HG03558 (cell line): Measurements from ENCODE around the gene MTFR2.

Source experiments
- ATAC-seq: cut with Tn5 transposase; IDR thresholded peaks from one replicate; pipeline ENCODE4 v1.9.1; 2021; ENCODE audit warnings: moderate number of reproducible peaks; ENCODE audit not compliant: unreplicated experiment; ENCODE audit errors: extremely low read depth

Gene MTFR2

DNA sequence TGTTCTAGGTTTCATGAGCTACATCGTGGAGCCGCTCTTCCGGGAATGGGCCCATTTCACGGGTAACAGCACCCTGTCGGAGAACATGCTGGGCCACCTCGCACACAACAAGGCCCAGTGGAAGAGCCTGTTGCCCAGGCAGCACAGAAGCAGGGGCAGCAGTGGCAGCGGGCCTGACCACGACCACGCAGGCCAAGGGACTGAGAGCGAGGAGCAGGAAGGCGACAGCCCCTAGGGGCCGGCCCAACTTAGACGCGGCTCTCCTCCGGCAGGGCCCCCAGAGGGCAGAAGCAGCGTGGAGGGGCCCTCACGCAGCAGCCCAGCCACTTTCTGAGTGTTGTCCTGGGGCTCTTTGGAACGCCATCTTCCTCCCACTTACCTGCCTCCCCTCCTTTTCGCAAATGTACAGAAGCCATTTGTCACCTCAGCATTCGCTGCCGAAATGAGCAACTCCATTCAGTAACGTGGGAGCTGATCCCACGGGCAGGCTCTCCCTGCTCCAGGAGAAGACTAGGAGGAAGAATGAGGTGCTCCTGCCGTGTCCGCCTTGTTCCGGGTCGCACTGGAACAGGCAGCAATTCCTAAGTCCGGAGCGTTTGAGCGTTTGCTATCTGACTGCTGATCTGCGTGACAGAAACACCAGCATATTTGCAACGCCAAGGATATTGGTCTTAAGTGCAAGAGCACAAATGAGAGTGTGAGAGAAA lies 58.4 kb downstream of the MTFR2 start:
- ATAC-seq = no peak

DNA sequence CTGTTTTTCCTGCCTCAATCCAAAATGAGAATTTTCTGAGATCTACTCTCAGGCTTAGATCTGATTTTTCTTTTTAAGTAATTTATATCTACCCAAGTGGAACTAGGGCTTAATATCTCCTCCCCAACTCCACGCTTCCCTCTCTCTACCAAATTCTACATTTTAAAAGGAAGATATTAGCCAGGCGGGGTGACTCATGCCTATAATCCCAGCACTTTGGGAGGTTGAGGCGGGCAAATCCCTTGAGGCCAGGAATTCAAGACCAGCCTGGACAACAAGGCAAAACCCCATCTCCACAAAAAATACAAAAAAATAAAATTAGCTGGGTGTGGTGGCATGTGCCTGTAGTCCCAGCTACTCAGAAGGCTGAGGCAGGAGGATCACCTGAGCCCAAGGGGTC lies 61.0 kb downstream of the MTFR2 start:
- ATAC-seq = no peak

GRCh38 chr6:136188486-136188885 lies 61.6 kb downstream of the MTFR2 start:
- no peak for ATAC-seq

GRCh38 chr6:136186363-136186762 lies 63.7 kb downstream of the MTFR2 start:
- no peak for ATAC-seq

DNA sequence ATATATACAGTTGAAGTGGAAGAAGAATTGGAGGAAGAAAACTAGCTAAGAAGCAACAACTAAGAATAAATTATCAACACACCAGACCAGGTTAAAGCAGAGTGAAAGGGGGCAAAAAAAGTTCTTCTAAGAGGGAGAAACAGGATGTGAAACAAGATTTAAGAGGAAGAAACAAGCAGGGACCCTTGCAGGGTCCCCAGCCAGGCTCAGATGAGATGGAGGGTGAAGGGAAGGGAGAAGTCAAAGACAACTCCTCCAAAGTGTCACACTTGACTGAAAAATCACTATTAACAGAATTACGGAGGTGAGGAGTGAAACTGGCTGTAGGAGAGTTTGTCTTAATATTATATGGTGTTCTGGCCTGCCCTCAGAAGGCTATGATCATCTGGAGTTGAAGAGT lies 65.4 kb downstream of the MTFR2 start:
- no peak for ATAC-seq

GRCh38 chr6:136181861-136182260 lies 68.2 kb downstream of the MTFR2 start:
- no peak for ATAC-seq

DNA sequence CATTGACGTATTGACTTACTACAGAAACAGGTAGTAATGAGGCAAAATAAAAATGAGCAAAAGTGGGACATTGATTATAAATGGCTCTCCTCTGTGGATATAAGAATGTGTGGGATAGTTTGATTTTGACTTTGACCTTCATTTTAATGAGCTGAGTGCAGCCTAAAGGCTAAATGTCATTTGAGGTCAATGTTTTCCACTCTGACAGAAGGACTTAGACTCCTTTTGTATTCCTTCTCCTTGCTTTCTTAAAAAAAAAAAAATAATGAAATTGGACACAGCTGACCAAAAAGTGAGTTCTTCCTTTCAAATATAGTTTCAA lies 68.6 kb downstream of the MTFR2 start:
- ATAC-seq = no peak
